Measurements from ENCODE around the gene TET1.

- TF ChIP-seq CTCF (IDR thresholded peaks at IDR 0.05; ENCODE audit: insufficient read depth, low read length, poor library complexity, severe bottlenecking) (no peak), EZH2phosphoT487 (conservative IDR thresholded peaks at IDR 0.05; ENCODE audit: low read length) (no peak)
These were observed 145.4 kb downstream of the TET1 start for GRCh38 chr10:68705548-68705947.
